ENCODE data around the gene AP5B1. TPM values are rescaled to one million over a fixed set of nuclear protein-coding genes. Genes with fewer than 3 reads are reported as not detected.

Gene AP5B1
- 1.4 TPM for polyA plus RNA-seq (2013, experiment 1 of 2)
- polyA plus RNA-seq (2013, experiment 2 of 2), result 1.5 TPM

DNA sequence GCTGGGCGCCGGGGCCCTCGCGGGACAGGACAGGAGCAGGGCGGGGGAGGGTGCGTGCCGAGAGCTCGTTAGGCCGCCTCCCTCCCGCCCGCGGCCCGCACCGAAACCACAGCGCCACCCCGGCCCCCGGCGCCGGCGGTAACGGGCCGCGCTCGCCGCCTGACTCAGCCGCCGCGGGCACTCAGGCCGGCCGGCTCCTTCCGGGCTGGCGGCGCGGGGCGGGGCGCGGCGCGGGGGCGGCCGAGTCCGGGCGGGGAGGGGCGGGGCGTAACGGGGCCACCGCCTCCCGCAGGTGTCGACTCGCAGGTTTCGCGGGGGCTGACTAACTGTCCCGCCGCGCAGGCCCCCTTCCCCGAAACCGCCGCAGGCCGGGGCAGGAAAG, at the start of gene AP5B1:
Gene AP5B1 (minus strand): TSS at position 207 of the 382 bp plus-strand sequence. CDS start 385 bp downstream, outside the sequence.
- Histone ChIP-seq H2BK15ac (replicated peaks; ENCODE audit: low read depth) (no peak within 1 kb of the TSS), H2BK120ac (ENCODE audit: low read depth, low read length) (no peak within 1 kb of the TSS), H3K79me2 (ENCODE audit: control insufficient read depth, insufficient read depth, low read length) (no peaks in the 10 kb centered on the region), H2AK5ac (ENCODE audit: low read length) (no peak within 1 kb of the TSS), H4K5ac (ENCODE audit: low read length) (no peak within 1 kb of the TSS), H3K18ac (ENCODE audit: low read length) (peak within 1 kb of the TSS; percentile 62), H3K9ac (ENCODE audit: low read length) (peak within 1 kb of the TSS; percentile 95), H3K4me2 (ENCODE audit: low read length) (peak within 1 kb of the TSS; percentile 92), H3K36me3 (ENCODE audit: control insufficient read depth, insufficient read depth, low read length) (no peaks in the 10 kb centered on the region), H3K27me3 (ENCODE audit: insufficient read depth, low read length, poor library complexity) (peaks cover 4% of the 10 kb centered on the region), H3K23ac (ENCODE audit: low read length) (peak within 1 kb of the TSS; percentile 80), H3K4ac (ENCODE audit: low read depth, low read length) (peak within 1 kb of the TSS; percentile 75), H3K79me1 (ENCODE audit: low read length) (no peaks in the 10 kb centered on the region), H2BK5ac (ENCODE audit: low read length) (no peak within 1 kb of the TSS), H3K4me3 (ENCODE audit: low read length) (peak within 1 kb of the TSS; percentile 76), H3K27ac (ENCODE audit: low read depth, low read length) (peak within 1 kb of the TSS; percentile 21), H3K4me1 (ENCODE audit: control insufficient read depth, low read depth, low read length) (no peaks in the 10 kb centered on the region), H3K56ac (ENCODE audit: low read length) (peak within 1 kb of the TSS; percentile 98), H4K8ac (ENCODE audit: low read depth, low read length) (no peak within 1 kb of the TSS)
- DNase-seq, result peak; percentile 44
- WGBS (ENCODE audit: extremely low coverage, insufficient coverage, low lambda C conversion rate), result no CpG with 5 or more reads among the region's 59 CpGs

- Histone ChIP-seq H2BK15ac (replicated peaks; ENCODE audit: low read depth) (no peak overlapping the region), H3K27me3 (ENCODE audit: insufficient read depth, low read length, poor library complexity) (no peaks in the 10 kb centered on the region), H3K4me2 (ENCODE audit: low read length) (no peak overlapping the region), H2BK5ac (ENCODE audit: low read length) (no peak overlapping the region), H2AK5ac (ENCODE audit: low read length) (no peak overlapping the region), H2BK120ac (ENCODE audit: low read depth, low read length) (no peak overlapping the region), H4K5ac (ENCODE audit: low read length) (no peak overlapping the region), H3K79me2 (ENCODE audit: control insufficient read depth, insufficient read depth, low read length) (no peaks in the 10 kb centered on the region), H3K56ac (ENCODE audit: low read length) (no peak overlapping the region), H3K9ac (ENCODE audit: low read length) (no peak overlapping the region), H3K4ac (ENCODE audit: low read depth, low read length) (no peak overlapping the region), H4K8ac (ENCODE audit: low read depth, low read length) (no peak overlapping the region), H3K4me1 (ENCODE audit: control insufficient read depth, low read depth, low read length) (peaks cover 5% of the 10 kb centered on the region), H3K23ac (ENCODE audit: low read length) (no peak overlapping the region), H3K18ac (ENCODE audit: low read length) (no peak overlapping the region), H3K36me3 (ENCODE audit: control insufficient read depth, insufficient read depth, low read length) (no peaks in the 10 kb centered on the region), H3K79me1 (ENCODE audit: low read length) (peaks cover 3% of the 10 kb centered on the region), H3K27ac (ENCODE audit: low read depth, low read length) (no peak overlapping the region), H3K4me3 (ENCODE audit: low read length) (no peak overlapping the region)
- DNase-seq, result no peak
- WGBS (ENCODE audit: extremely low coverage, insufficient coverage, low lambda C conversion rate), result no CpG with 5 or more reads among the region's 4 CpGs
Observed at GRCh38 chr11:65829459-65829858, 48.7 kb upstream of the AP5B1 start.

- Histone ChIP-seq H2BK120ac (ENCODE audit: low read depth, low read length) (no peak overlapping the region), H3K79me1 (ENCODE audit: low read length) (no peaks in the 10 kb centered on the region), H2BK5ac (ENCODE audit: low read length) (no peak overlapping the region), H3K27ac (ENCODE audit: low read depth, low read length) (no peak overlapping the region), H3K18ac (ENCODE audit: low read length) (no peak overlapping the region), H3K36me3 (ENCODE audit: control insufficient read depth, insufficient read depth, low read length) (no peaks in the 10 kb centered on the region), H3K56ac (ENCODE audit: low read length) (no peak overlapping the region), H2BK15ac (replicated peaks; ENCODE audit: low read depth) (no peak overlapping the region), H3K79me2 (ENCODE audit: control insufficient read depth, insufficient read depth, low read length) (no peaks in the 10 kb centered on the region), H3K4ac (ENCODE audit: low read depth, low read length) (no peak overlapping the region), H3K4me1 (ENCODE audit: control insufficient read depth, low read depth, low read length) (no peaks in the 10 kb centered on the region), H3K27me3 (ENCODE audit: insufficient read depth, low read length, poor library complexity) (no peaks in the 10 kb centered on the region), H3K4me3 (ENCODE audit: low read length) (no peak overlapping the region), H3K9ac (ENCODE audit: low read length) (no peak overlapping the region), H4K8ac (ENCODE audit: low read depth, low read length) (no peak overlapping the region), H3K4me2 (ENCODE audit: low read length) (no peak overlapping the region), H3K23ac (ENCODE audit: low read length) (no peak overlapping the region), H4K5ac (ENCODE audit: low read length) (no peak overlapping the region), H2AK5ac (ENCODE audit: low read length) (no peak overlapping the region)
- no peak for DNase-seq
- WGBS (ENCODE audit: extremely low coverage, insufficient coverage, low lambda C conversion rate), result no CpG with 5 or more reads among the region's 8 CpGs
Observed at GRCh38 chr11:65826984-65827735, 46.4 kb upstream of the AP5B1 start.

DNA sequence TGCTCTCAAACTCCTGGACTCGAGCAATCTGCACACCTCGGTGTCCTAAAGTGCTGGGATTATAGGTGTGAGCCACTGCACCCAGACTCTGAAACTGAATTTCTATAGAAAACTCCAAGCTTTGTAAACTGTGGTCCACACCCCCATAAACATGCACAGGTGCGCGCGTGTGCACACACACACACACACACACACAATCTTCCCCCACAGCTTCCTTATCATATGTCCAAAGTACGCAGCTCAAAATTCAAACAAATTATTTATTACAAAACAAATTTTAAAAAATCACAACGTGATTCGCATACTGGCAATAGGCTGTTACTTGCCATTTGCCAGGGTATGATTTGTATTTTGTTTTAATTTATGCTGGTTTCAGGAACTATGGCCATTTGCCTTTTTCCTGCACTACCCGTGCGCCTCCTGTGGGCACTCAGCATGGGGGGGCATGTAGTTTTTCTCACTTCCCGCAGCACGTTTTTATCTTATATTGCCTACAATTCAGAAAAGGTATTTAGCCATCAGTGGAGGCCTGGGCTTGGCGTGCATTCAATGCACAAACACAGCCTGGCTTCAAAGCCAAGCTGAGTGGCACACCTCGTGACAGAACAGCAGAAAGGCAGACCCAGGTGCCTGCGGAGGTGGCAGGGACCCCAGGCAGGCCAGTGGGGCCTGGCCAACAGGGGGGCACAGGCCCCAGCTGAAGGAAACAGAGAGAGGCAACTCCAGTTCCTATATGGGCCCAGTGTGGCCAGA, 42.2 kb upstream of the AP5B1 start:
- H3K27ac ChIP-seq (ENCODE audit: low read depth, low read length), result no peak overlapping the region
- H2BK120ac ChIP-seq (ENCODE audit: low read depth, low read length), result no peak overlapping the region
- H3K18ac ChIP-seq (ENCODE audit: low read length), result no peak overlapping the region
- no peaks in the 10 kb centered on the region for H3K4me1 ChIP-seq (ENCODE audit: control insufficient read depth, low read depth, low read length)
- no peaks in the 10 kb centered on the region for H3K36me3 ChIP-seq (ENCODE audit: control insufficient read depth, insufficient read depth, low read length)
- H3K56ac ChIP-seq (ENCODE audit: low read length), result no peak overlapping the region
- no peaks in the 10 kb centered on the region for H3K27me3 ChIP-seq (ENCODE audit: insufficient read depth, low read length, poor library complexity)
- no peak overlapping the region for H2AK5ac ChIP-seq (ENCODE audit: low read length)
- H3K4me3 ChIP-seq (ENCODE audit: low read length), result no peak overlapping the region
- H4K8ac ChIP-seq (ENCODE audit: low read depth, low read length), result no peak overlapping the region
- 100% methylated on average over 2 of the region's 15 CpGs for WGBS (ENCODE audit: extremely low coverage, insufficient coverage, low lambda C conversion rate)
- no peak overlapping the region for H3K9ac ChIP-seq (ENCODE audit: low read length)
- H4K5ac ChIP-seq (ENCODE audit: low read length), result no peak overlapping the region
- H3K4me2 ChIP-seq (ENCODE audit: low read length), result no peak overlapping the region
- H3K79me1 ChIP-seq (ENCODE audit: low read length), result no peaks in the 10 kb centered on the region
- no peak overlapping the region for H3K23ac ChIP-seq (ENCODE audit: low read length)
- H3K4ac ChIP-seq (ENCODE audit: low read depth, low read length), result no peak overlapping the region
- H3K79me2 ChIP-seq (ENCODE audit: control insufficient read depth, insufficient read depth, low read length), result no peaks in the 10 kb centered on the region
- no peak for DNase-seq
- H2BK5ac ChIP-seq (ENCODE audit: low read length), result no peak overlapping the region
- no peak overlapping the region for H2BK15ac ChIP-seq (replicated peaks; ENCODE audit: low read depth)

GRCh38 chr11:65821107-65821506, 40.3 kb upstream of the AP5B1 start:
- no CpG with 5 or more reads among the region's 8 CpGs for WGBS (ENCODE audit: extremely low coverage, insufficient coverage, low lambda C conversion rate)
- no peak overlapping the region for H4K5ac ChIP-seq (ENCODE audit: low read length)

More at GRCh38 chr11:65821107-65821506, 40.3 kb upstream of the AP5B1 start:
- no peak overlapping the region for H2BK5ac ChIP-seq (ENCODE audit: low read length)
- no peak overlapping the region for H3K27ac ChIP-seq (ENCODE audit: low read depth, low read length)
- no peaks in the 10 kb centered on the region for H3K27me3 ChIP-seq (ENCODE audit: insufficient read depth, low read length, poor library complexity)
- no peaks in the 10 kb centered on the region for H3K79me1 ChIP-seq (ENCODE audit: low read length)
- DNase-seq, result no peak
- no peak overlapping the region for H3K4me2 ChIP-seq (ENCODE audit: low read length)
- H3K36me3 ChIP-seq (ENCODE audit: control insufficient read depth, insufficient read depth, low read length), result no peaks in the 10 kb centered on the region
- H3K4me1 ChIP-seq (ENCODE audit: control insufficient read depth, low read depth, low read length), result no peaks in the 10 kb centered on the region
- no peak overlapping the region for H3K18ac ChIP-seq (ENCODE audit: low read length)
- no peaks in the 10 kb centered on the region for H3K79me2 ChIP-seq (ENCODE audit: control insufficient read depth, insufficient read depth, low read length)
- H4K8ac ChIP-seq (ENCODE audit: low read depth, low read length), result no peak overlapping the region
- no peak overlapping the region for H3K9ac ChIP-seq (ENCODE audit: low read length)
- no peak overlapping the region for H3K4ac ChIP-seq (ENCODE audit: low read depth, low read length)
- no peak overlapping the region for H2BK15ac ChIP-seq (replicated peaks; ENCODE audit: low read depth)
- H2BK120ac ChIP-seq (ENCODE audit: low read depth, low read length), result no peak overlapping the region
- no peak overlapping the region for H3K56ac ChIP-seq (ENCODE audit: low read length)
- H3K23ac ChIP-seq (ENCODE audit: low read length), result no peak overlapping the region
- no peak overlapping the region for H3K4me3 ChIP-seq (ENCODE audit: low read length)
- H2AK5ac ChIP-seq (ENCODE audit: low read length), result no peak overlapping the region

Data from mesendoderm (in vitro differentiated cells).